Ectodermal cell (in vitro differentiated cells): ENCODE results near the gene NPHP4.

ENCODE experiments used
- H3K27ac ChIP-seq: 2 replicates; pipeline ENCODE4 v1.7.0; 2013; ENCODE audit warnings: mild to moderate bottlenecking, low read depth, low read length; ENCODE audit not compliant: insufficient read depth, poor library complexity, severe bottlenecking
- H3K27me3 ChIP-seq: 2 replicates; pipeline ENCODE4 v1.7.0; 2013; ENCODE audit warnings: mild to moderate bottlenecking, low read length; ENCODE audit not compliant: insufficient read depth, control insufficient read depth, poor library complexity, severe bottlenecking
- H3K36me3 ChIP-seq: one replicate; pipeline ENCODE4 v1.7.0; 2013; ENCODE audit warnings: low read length; ENCODE audit not compliant: control insufficient read depth, insufficient read depth
- H3K4me1 ChIP-seq: one replicate; pipeline ENCODE4 v1.7.0; 2013; ENCODE audit warnings: low read length; ENCODE audit not compliant: control insufficient read depth, insufficient read depth
- H3K4me3 ChIP-seq: 2 replicates; pipeline ENCODE4 v1.7.0; 2013; ENCODE audit warnings: low read depth, low read length, control low read depth; ENCODE audit not compliant: insufficient read depth
- H3K9me3 ChIP-seq: 2 replicates; pipeline ENCODE4 v1.7.0; 2013; ENCODE audit warnings: mild to moderate bottlenecking, low read length, moderate library complexity; ENCODE audit not compliant: control insufficient read depth
- WGBS, 2 experiments: methylation state at CpG; one replicate each; pipeline ENCODE4 v1.1.7; 2013; ENCODE audit warnings: missing lambda C conversion rate in 2 of 2; 5-methylcytosine and 5-hydroxymethylcytosine counted together

NPHP4 gene

GRCh38 chr1:5989731-5990271, 2.4 kb downstream of the NPHP4 start:
- Histone ChIP-seq H3K27ac (no peak overlapping the region), H3K27me3 (peaks cover 16% of the 10 kb centered on the region), H3K4me1 (peaks cover 8% of the 10 kb centered on the region), H3K36me3 (peaks cover 8% of the 10 kb centered on the region), H3K9me3 (no peaks in the 10 kb centered on the region), H3K4me3 (no peak overlapping the region)
- WGBS, 2 experiments = 90 to 91% methylated on average over 18 of the region's 18 CpGs

GRCh38 chr1:5989286-5989605, 3.0 kb downstream of the NPHP4 start:
- no peak overlapping the region for H3K4me3 ChIP-seq
- no peaks in the 10 kb centered on the region for H3K9me3 ChIP-seq
- WGBS, 2 experiments = 94 to 98% methylated on average over 5 of the region's 5 CpGs
- H3K27me3 ChIP-seq = peaks cover 13% of the 10 kb centered on the region
- H3K27ac ChIP-seq = no peak overlapping the region
- peaks cover 8% of the 10 kb centered on the region for H3K36me3 ChIP-seq
- peaks cover 8% of the 10 kb centered on the region for H3K4me1 ChIP-seq

GRCh38 chr1:5988596-5989285, 3.5 kb downstream of the NPHP4 start:
- Histone ChIP-seq H3K4me1 (peaks cover 8% of the 10 kb centered on the region), H3K36me3 (peaks cover 8% of the 10 kb centered on the region), H3K27ac (no peak overlapping the region), H3K9me3 (no peaks in the 10 kb centered on the region), H3K4me3 (no peak overlapping the region), H3K27me3 (peaks cover 8% of the 10 kb centered on the region)
- 88 to 90% methylated on average over 14 of the region's 14 CpGs for WGBS, 2 experiments

- Histone ChIP-seq H3K36me3 (peaks cover 8% of the 10 kb centered on the region), H3K9me3 (no peaks in the 10 kb centered on the region), H3K27ac (no peak overlapping the region), H3K27me3 (peaks cover 4% of the 10 kb centered on the region), H3K4me3 (no peak overlapping the region), H3K4me1 (peaks cover 4% of the 10 kb centered on the region)
- WGBS, 2 experiments = 96 to 97% methylated on average over 13 of the region's 13 CpGs
These were observed 6.2 kb downstream of the NPHP4 start for GRCh38 chr1:5986018-5986417.

GRCh38 chr1:5985250-5985649, 7.0 kb downstream of the NPHP4 start:
- Histone ChIP-seq H3K4me3 (no peak overlapping the region), H3K4me1 (peaks cover 3% of the 10 kb centered on the region), H3K36me3 (peaks cover 8% of the 10 kb centered on the region), H3K27me3 (no peaks in the 10 kb centered on the region), H3K27ac (no peak overlapping the region), H3K9me3 (no peaks in the 10 kb centered on the region)
- WGBS, 2 experiments = 90 to 91% methylated on average over 11 of the region's 11 CpGs

- 82 to 97% methylated on average over 3 to 6 of the region's 6 CpGs for WGBS, 2 experiments
- Histone ChIP-seq H3K9me3 (no peaks in the 10 kb centered on the region), H3K27ac (no peak overlapping the region), H3K36me3 (peaks cover 8% of the 10 kb centered on the region), H3K4me1 (peaks cover 3% of the 10 kb centered on the region), H3K4me3 (no peak overlapping the region), H3K27me3 (no peaks in the 10 kb centered on the region)
These were observed 8.7 kb downstream of the NPHP4 start for GRCh38 chr1:5983361-5984103.

- H3K4me1 ChIP-seq = peaks cover 3% of the 10 kb centered on the region
- peaks cover 8% of the 10 kb centered on the region for H3K36me3 ChIP-seq
- H3K9me3 ChIP-seq = no peaks in the 10 kb centered on the region
- WGBS, 2 experiments = 80 to 86% methylated on average over 5 of the region's 5 CpGs
- H3K27me3 ChIP-seq = no peaks in the 10 kb centered on the region
- H3K27ac ChIP-seq = no peak overlapping the region
- H3K4me3 ChIP-seq = no peak overlapping the region
These were observed 9.4 kb downstream of the NPHP4 start for GRCh38 chr1:5982868-5983267.

GRCh38 chr1:5982276-5982675, 9.9 kb downstream of the NPHP4 start:
- 91 to 95% methylated on average over 3 to 4 of the region's 4 CpGs for WGBS, 2 experiments
- H3K4me3 ChIP-seq = no peak overlapping the region

GRCh38 chr1:5981009-5981380, 11.2 kb downstream of the NPHP4 start:
- no peaks in the 10 kb centered on the region for H3K9me3 ChIP-seq
- peaks cover 15% of the 10 kb centered on the region for H3K36me3 ChIP-seq
- WGBS, 2 experiments = 49 to 54% methylated on average over 8 of the region's 8 CpGs

More at GRCh38 chr1:5982276-5982675, 9.9 kb downstream of the NPHP4 start:
- Histone ChIP-seq H3K9me3 (no peaks in the 10 kb centered on the region), H3K4me1 (peaks cover 3% of the 10 kb centered on the region), H3K27ac (no peak overlapping the region), H3K27me3 (no peaks in the 10 kb centered on the region), H3K36me3 (peaks cover 11% of the 10 kb centered on the region)

GRCh38 chr1:5980314-5981008, 11.8 kb downstream of the NPHP4 start:
- H3K9me3 ChIP-seq = no peaks in the 10 kb centered on the region
- no peaks in the 10 kb centered on the region for H3K27me3 ChIP-seq
- H3K27ac ChIP-seq = no peak overlapping the region
- no peak overlapping the region for H3K4me3 ChIP-seq
- WGBS, 2 experiments = 33 to 35% methylated on average over 20 of the region's 20 CpGs
- peaks cover 10% of the 10 kb centered on the region for H3K36me3 ChIP-seq
- peaks cover 3% of the 10 kb centered on the region for H3K4me1 ChIP-seq

More at GRCh38 chr1:5981009-5981380, 11.2 kb downstream of the NPHP4 start:
- Histone ChIP-seq H3K4me1 (peaks cover 3% of the 10 kb centered on the region), H3K4me3 (no peak overlapping the region), H3K27ac (no peak overlapping the region), H3K27me3 (no peaks in the 10 kb centered on the region)
